Endothelial cell of umbilical vein (primary cell): Measurements from ENCODE around the gene DENND4A. TPM values are rescaled to one million over a fixed set of nuclear protein-coding genes. Genes with fewer than 3 reads are reported as not detected.

Source experiments
- BruUV-seq: library from RNA; stranded (reverse); fragments of 400-500 nt; replicated peaks from 2 replicates; lab custom pipeline; 2021; lab: Mats Ljungman, UMichigan
- CTCF ChIA-PET: fragments of 300-600, 350-600 bp; sonication (Branson Sonifier 250); formaldehyde crosslinking; loops from one replicate; lab custom pipeline; 2021; ENCODE audit warnings: antibody characterized with exemption, inconsistent platforms; lab: Charles Lee
- POLR2A ChIA-PET: fragments of 300-600, 350-600 bp; sonication (Branson Sonifier 250); formaldehyde crosslinking; loops from one replicate; lab custom pipeline; 2021; ENCODE audit warnings: antibody characterized with exemption, inconsistent platforms; lab: Charles Lee
- DNase-seq: peaks from one replicate; pipeline ENCODE4 v3.0.0-alpha.2; 2011; ENCODE audit warnings: low read depth, low spot score
- FAIRE-seq: peaks from 2 replicates; lab custom pipeline; 2011; peaks lifted over from hg19 to GRCh38; lab: Jason Lieb, UNC
- H2AFZ ChIP-seq: 2 replicates; pipeline ENCODE4 v1.6.0; 2012; ENCODE audit warnings: low read depth, low read length, control low read depth, inconsistent platforms
- H3K27ac ChIP-seq: 2 replicates; pipeline ENCODE4 v1.5.1; 2011; ENCODE audit warnings: low read depth, mild to moderate bottlenecking, control low read depth, low read length, moderate library complexity; ENCODE audit not compliant: insufficient read depth
- H3K27me3 ChIP-seq, 2 experiments: 2 replicates each; pipeline versions ENCODE4 v1.6.0 to v1.6.1; 2011; ENCODE audit warnings: low read length in 2 of 2, mixed read lengths in 1 of 2; ENCODE audit not compliant: control insufficient read depth in 2 of 2, insufficient read depth in 2 of 2
- H3K36me3 ChIP-seq, 2 experiments: 2 replicates in 1 of 2; 3 replicates in 1 of 2; pipeline ENCODE4 v1.5.1; 2011; ENCODE audit warnings: low read length in 2 of 2, mild to moderate bottlenecking in 1 of 2, moderate library complexity in 1 of 2; ENCODE audit not compliant: control insufficient read depth in 2 of 2, insufficient read depth in 2 of 2; ENCODE audit errors: extremely low read depth in 1 of 2
- H3K4me1 ChIP-seq: 3 replicates; pipeline ENCODE4 v1.5.1; 2011; ENCODE audit warnings: mild to moderate bottlenecking, low read length; ENCODE audit not compliant: control insufficient read depth, insufficient read depth; ENCODE audit errors: extremely low read depth
- H3K4me2 ChIP-seq: 2 replicates; pipeline ENCODE4 v1.6.1; 2011; ENCODE audit warnings: low read length, control low read depth, mixed read lengths; ENCODE audit not compliant: insufficient read depth
- H3K4me3 ChIP-seq, 3 experiments: fragments of 200-600 bp in 1 of 3; sonication (generic), shearing (Covaris generic) in 1 of 3; replicated peaks in 1 of 3; 2 replicates each; pipeline ENCODE4 v1.5.1; 2011 to 2016; ENCODE audit warnings: control low read depth in 3 of 3, low read length in 3 of 3, mild to moderate bottlenecking in 2 of 3, inconsistent platforms in 1 of 3, low read depth in 1 of 3, moderate library complexity in 1 of 3; ENCODE audit not compliant: insufficient read depth in 1 of 3
- H3K79me2 ChIP-seq: 2 replicates; pipeline ENCODE4 v1.6.0; 2012; ENCODE audit warnings: low read length, inconsistent platforms; ENCODE audit not compliant: control insufficient read depth, insufficient read depth
- H3K9ac ChIP-seq: replicated peaks from 2 replicates; pipeline ENCODE3; 2011; ENCODE audit warnings: low read length, control low read depth; ENCODE audit not compliant: insufficient read depth; ENCODE audit errors: extremely low read depth
- H3K9me1 ChIP-seq: replicated peaks from 3 replicates; pipeline ENCODE4 v1.6.0; 2011; ENCODE audit warnings: mild to moderate bottlenecking, low read length; ENCODE audit not compliant: control insufficient read depth, insufficient read depth; ENCODE audit errors: extremely low read depth
- H3K9me3 ChIP-seq: replicated peaks from 2 replicates; pipeline ENCODE4 v1.5.1; 2012; ENCODE audit warnings: low read length, inconsistent platforms; ENCODE audit not compliant: control insufficient read depth, insufficient read depth
- H4K20me1 ChIP-seq: replicated peaks from 2 replicates; pipeline ENCODE3; 2011; ENCODE audit warnings: mild to moderate bottlenecking, low read length; ENCODE audit not compliant: control insufficient read depth, insufficient read depth; ENCODE audit errors: extremely low read depth
- CTCF ChIP-seq, 2 donors: IDR thresholded peaks; 1 replicate in 1 of 2; 2 replicates in 1 of 2; pipeline ENCODE4 v1.5.1; 2011; ENCODE audit warnings: low read length in 2 of 2, mild to moderate bottlenecking in 2 of 2, moderate library complexity in 2 of 2, control low read depth in 1 of 2, inconsistent platforms in 1 of 2, low read depth in 1 of 2; ENCODE audit not compliant: insufficient read depth in 1 of 2; ENCODE audit errors: extremely low read depth in 1 of 2
- EZH2 ChIP-seq: IDR thresholded peaks from 2 replicates; pipeline ENCODE4 v1.6.1; 2012; ENCODE audit warnings: borderline replicate concordance, low read depth, mild to moderate bottlenecking, moderate library complexity, low read length, inconsistent platforms; ENCODE audit not compliant: severe bottlenecking
- FOS ChIP-seq: IDR thresholded peaks from 2 replicates; pipeline ENCODE4 v1.6.1; 2011; ENCODE audit warnings: mild to moderate bottlenecking, low read length, moderate library complexity, borderline replicate concordance; ENCODE audit not compliant: insufficient read depth
- GATA2 ChIP-seq: IDR thresholded peaks from 2 replicates; pipeline ENCODE4 v1.7.0; 2011; ENCODE audit warnings: low read depth, mild to moderate bottlenecking, moderate library complexity, mixed read lengths, low read length; ENCODE audit not compliant: insufficient read length, insufficient read depth
- JUN ChIP-seq: IDR thresholded peaks from 2 replicates; pipeline ENCODE4 v1.6.1; 2011; ENCODE audit warnings: borderline replicate concordance, low read depth; ENCODE audit not compliant: insufficient read length, insufficient read depth
- MYC ChIP-seq: IDR thresholded peaks from one replicate; pipeline ENCODE4 v1.6.1; 2011; ENCODE audit warnings: mild to moderate bottlenecking, low read depth, low read length
- POLR2A ChIP-seq: IDR thresholded peaks from 2 replicates; pipeline ENCODE4 v1.6.1; 2012; ENCODE audit warnings: low read depth, mild to moderate bottlenecking, control low read depth, low read length
- POLR2AphosphoS5 ChIP-seq: IDR thresholded peaks from 2 replicates; pipeline ENCODE4 v1.6.1; 2012; ENCODE audit warnings: low read depth, mild to moderate bottlenecking, control low read depth, low read length, moderate library complexity; ENCODE audit not compliant: insufficient read depth
- dilution Hi-C: fragments of 300-500 bp; cut with MboI; formaldehyde crosslinking; loops from one replicate; pipeline ENCODE4 v1.15.0; 2019; ENCODE audit warnings: low sequenced_read_pairs; ENCODE audit not compliant: extremely low pct_ligation_motif_present
- intact Hi-C: fragments of 100-400 bp; cut with micrococcal nuclease; formaldehyde crosslinking; loops from one replicate; pipeline ENCODE4 v1.10.0; 2022
- polyA plus RNA-seq, 4 experiments: library from polyadenylated mRNA; depleted of rRNA in 3 of 4; stranded (reverse) in 3 of 4; unstranded in 1 of 4; fragments of >200 nt; gene quantifications; 2 replicates each; pipeline versions ENCODE4 v1.2.1 to v1.2.3, GENCODE V29; 2011 to 2012; ENCODE audit warnings: missing spikeins in 1 of 4
- total RNA-seq: library from RNA; stranded (reverse); gene quantifications from 2 replicates; pipeline ENCODE4 v1.2.3, GENCODE V29; 2021
- TF ChIP-seq, protein P1 (sequence below): IDR thresholded peaks from 2 replicates; pipeline ENCODE4 v1.6.1; 2011; ENCODE audit not compliant: insufficient read depth, insufficient read length

DENND4A gene
- total and polyA plus RNA-seq, 2 donors (not counting 3 experiments of a cell fraction or from before 2014, with no cell fraction given): 5.7 to 22.2 TPM

DNA sequence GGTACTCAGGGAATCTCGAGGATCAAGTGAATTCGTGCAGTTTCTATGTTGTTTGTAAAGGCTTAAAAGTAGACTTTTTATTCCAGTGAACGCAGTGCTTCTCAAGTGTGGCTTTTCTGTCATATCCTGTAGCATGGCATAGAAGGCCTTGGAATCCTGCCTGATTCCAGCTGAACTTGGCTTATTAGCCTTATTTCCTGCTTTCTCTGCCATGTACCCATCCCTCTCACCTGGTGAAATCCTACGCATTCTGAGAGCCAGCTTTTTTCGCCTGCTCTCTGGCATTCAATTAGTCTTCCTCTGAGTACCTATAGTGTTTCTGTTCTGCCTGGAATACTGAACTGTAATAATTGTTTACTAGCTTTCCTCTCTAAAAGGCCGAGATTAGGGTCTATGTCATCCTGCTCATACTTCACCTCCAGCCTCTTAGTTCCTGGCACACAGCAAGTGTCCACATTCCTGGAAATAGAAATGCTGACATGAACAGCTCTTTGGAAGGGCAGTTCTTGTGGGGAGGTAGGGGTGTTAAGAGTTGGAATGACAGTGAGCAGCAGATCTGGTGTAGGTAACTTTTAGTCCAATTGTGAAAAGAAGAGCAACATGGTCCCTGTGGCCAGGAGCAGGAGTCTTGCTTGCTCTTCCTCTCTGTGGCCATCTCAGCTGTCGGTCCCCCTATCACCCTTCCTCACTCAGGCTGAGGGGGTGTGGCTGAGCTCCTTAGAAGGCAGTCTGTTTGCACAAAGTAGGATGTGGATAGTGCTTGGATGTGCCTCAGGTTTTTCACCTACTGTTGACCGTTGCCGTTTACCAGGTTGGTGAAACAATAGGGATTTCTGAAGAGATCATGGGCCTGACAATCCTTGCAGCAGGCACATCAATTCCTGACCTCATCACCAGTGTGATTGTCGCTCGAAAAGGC lies 140.0 kb downstream of the DENND4A start:
- dilution Hi-C loops (no loop called here), intact Hi-C loops (no loop called here)
- Histone ChIP-seq H3K79me2 (no peaks in the 10 kb centered on the region), H2AFZ (no peak overlapping the region), H3K27ac (no peak overlapping the region), H3K36me3 (peaks cover 0 to 3% of the 10 kb centered on the region in 2 experiments), H3K9me1 (no peaks in the 10 kb centered on the region), H3K4me1 (peaks cover 28% of the 10 kb centered on the region), H4K20me1 (no peaks in the 10 kb centered on the region), H3K9me3 (no peaks in the 10 kb centered on the region), H3K4me3 (no peak overlapping the region), H3K27me3 (no peaks in the 10 kb centered on the region), H3K4me2 (no peak overlapping the region), H3K9ac (no peak overlapping the region)
- no peak for FAIRE-seq
- DNase-seq: no peak
- TF ChIP-seq JUN (no peak), CTCF (IDR thresholded peaks at IDR 0.05; ENCODE audit: extremely low read depth in 1 of 2, insufficient read depth in 1 of 2, low read depth in 1 of 2, low read length in 2 of 2) (no peak), MYC (no peak), EZH2 (no peak), POLR2A (no peak), POLR2AphosphoS5 (no peak), GATA2 (no peak), FOS (no peak)
- TF ChIP-seq, protein P1, sequence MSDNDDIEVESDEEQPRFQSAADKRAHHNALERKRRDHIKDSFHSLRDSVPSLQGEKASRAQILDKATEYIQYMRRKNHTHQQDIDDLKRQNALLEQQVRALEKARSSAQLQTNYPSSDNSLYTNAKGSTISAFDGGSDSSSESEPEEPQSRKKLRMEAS: no peak
- CTCF ChIA-PET: interaction anchor here (1.2 to 1.4 kb wide), 2 partner anchors 15 to 18 kb away, joined by 4 to 5 read pairs; no protein-coding TSS in a partner anchor
- POLR2A ChIA-PET: no interaction called here
- BruUV-seq: no TSS peak
